ENCODE measurements around the gene TMEM91. TPM values are rescaled to one million over a fixed set of nuclear protein-coding genes. Genes with fewer than 3 reads are reported as not detected.

Gene TMEM91
- total and polyA plus RNA-seq, 9 of the 15 experiments (the other 6 are each of a cell fraction or from before 2014, with no cell fraction given), result 1.2 to 5.2 (median 2.7) TPM

DNA sequence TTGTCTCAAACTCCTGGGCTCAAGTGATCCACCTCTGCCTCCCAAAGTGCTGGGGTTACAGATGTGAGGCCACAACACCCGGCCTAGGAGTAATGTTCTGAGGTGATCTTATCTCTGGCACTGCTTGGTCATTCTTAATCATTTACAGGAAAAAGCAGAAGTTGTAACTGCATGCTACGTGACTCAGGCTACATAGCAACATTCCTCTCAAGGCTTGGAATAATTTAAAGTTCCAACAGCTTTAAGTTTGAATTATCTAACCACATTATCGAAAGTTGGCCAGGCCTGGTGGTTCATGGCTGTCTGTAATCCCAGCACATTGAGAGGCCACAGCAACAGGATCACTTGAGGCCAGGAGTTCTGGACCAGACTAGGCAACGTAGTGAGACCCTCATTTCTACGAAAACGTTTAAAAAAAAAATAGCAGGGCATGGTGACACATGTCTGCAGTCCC lies 8.5 kb upstream of the TMEM91 start (continued):
- TF ChIP-seq MCM2 (IDR thresholded peaks at IDR 0.05; ENCODE audit: low read depth) (no peak), KAT2B (IDR thresholded peaks at IDR 0.05; ENCODE audit: low read depth, low read length) (no peak), ERF (CRISPR knock-in tag; IDR thresholded peaks at IDR 0.05) (no peak), ZNF217 (CRISPR knock-in tag; IDR thresholded peaks at IDR 0.05) (no peak), SAFB (IDR thresholded peaks at IDR 0.05; ENCODE audit: borderline replicate concordance, low read depth, low read length) (no peak), NEUROD1 (IDR thresholded peaks at IDR 0.05; ENCODE audit: borderline replicate concordance, low read depth, low read length, partially characterized antibody) (no peak), ZNF133 (CRISPR knock-in tag; IDR thresholded peaks at IDR 0.05) (no peak), DMBX1 (CRISPR knock-in tag; IDR thresholded peaks at IDR 0.05; ENCODE audit: borderline replicate concordance) (no peak), ETS2 (tag; IDR thresholded peaks at IDR 0.05; ENCODE audit: borderline replicate concordance, poor library complexity, severe bottlenecking) (no peak), YY1 (IDR thresholded peaks at IDR 0.05; ENCODE audit: borderline replicate concordance in 1 of 3, control insufficient read depth in 1 of 3, extremely low read depth in 1 of 3, insufficient read depth in 3 of 3, insufficient read length in 1 of 3, insufficient replicate concordance in 2 of 3, low read depth in 1 of 3, low read length in 2 of 3) (no peak), ZNF140 (CRISPR knock-in tag; IDR thresholded peaks at IDR 0.05) (no peak), KLF6 (CRISPR knock-in tag; IDR thresholded peaks at IDR 0.05; ENCODE audit: borderline replicate concordance) (0 out of 2 replicates have a peak, but pooled peaks have one; percentile 11), CHD4 (IDR thresholded peaks at IDR 0.05; ENCODE audit: insufficient read depth, insufficient replicate concordance, low read depth, low read length, poor library complexity, severe bottlenecking) (no peak), ZNF707 (CRISPR knock-in tag; conservative IDR thresholded peaks at IDR 0.05) (no peak), ZC3H11A (IDR thresholded peaks at IDR 0.05; ENCODE audit: low read depth, low read length) (no peak)
- TF ChIP-seq, protein P1, sequence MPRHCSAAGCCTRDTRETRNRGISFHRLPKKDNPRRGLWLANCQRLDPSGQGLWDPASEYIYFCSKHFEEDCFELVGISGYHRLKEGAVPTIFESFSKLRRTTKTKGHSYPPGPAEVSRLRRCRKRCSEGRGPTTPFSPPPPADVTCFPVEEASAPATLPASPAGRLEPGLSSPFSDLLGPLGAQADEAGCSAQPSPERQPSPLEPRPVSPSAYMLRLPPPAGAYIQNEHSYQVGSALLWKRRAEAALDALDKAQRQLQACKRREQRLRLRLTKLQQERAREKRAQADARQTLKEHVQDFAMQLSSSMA (CRISPR knock-in tag; IDR thresholded peaks at IDR 0.05), result no peak
- TF ChIP-seq, protein P2, sequence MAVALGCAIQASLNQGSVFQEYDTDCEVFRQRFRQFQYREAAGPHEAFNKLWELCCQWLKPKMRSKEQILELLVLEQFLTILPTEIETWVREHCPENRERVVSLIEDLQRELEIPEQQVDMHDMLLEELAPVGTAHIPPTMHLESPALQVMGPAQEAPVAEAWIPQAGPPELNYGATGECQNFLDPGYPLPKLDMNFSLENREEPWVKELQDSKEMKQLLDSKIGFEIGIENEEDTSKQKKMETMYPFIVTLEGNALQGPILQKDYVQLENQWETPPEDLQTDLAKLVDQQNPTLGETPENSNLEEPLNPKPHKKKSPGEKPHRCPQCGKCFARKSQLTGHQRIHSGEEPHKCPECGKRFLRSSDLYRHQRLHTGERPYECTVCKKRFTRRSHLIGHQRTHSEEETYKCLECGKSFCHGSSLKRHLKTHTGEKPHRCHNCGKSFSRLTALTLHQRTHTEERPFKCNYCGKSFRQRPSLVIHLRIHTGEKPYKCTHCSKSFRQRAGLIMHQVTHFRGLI (CRISPR knock-in tag; IDR thresholded peaks at IDR 0.05), result no peak
- TF ChIP-seq, protein P3, sequence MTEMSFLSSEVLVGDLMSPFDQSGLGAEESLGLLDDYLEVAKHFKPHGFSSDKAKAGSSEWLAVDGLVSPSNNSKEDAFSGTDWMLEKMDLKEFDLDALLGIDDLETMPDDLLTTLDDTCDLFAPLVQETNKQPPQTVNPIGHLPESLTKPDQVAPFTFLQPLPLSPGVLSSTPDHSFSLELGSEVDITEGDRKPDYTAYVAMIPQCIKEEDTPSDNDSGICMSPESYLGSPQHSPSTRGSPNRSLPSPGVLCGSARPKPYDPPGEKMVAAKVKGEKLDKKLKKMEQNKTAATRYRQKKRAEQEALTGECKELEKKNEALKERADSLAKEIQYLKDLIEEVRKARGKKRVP (CRISPR knock-in tag; IDR thresholded peaks at IDR 0.05), result no peak
- TF ChIP-seq, protein P4, sequence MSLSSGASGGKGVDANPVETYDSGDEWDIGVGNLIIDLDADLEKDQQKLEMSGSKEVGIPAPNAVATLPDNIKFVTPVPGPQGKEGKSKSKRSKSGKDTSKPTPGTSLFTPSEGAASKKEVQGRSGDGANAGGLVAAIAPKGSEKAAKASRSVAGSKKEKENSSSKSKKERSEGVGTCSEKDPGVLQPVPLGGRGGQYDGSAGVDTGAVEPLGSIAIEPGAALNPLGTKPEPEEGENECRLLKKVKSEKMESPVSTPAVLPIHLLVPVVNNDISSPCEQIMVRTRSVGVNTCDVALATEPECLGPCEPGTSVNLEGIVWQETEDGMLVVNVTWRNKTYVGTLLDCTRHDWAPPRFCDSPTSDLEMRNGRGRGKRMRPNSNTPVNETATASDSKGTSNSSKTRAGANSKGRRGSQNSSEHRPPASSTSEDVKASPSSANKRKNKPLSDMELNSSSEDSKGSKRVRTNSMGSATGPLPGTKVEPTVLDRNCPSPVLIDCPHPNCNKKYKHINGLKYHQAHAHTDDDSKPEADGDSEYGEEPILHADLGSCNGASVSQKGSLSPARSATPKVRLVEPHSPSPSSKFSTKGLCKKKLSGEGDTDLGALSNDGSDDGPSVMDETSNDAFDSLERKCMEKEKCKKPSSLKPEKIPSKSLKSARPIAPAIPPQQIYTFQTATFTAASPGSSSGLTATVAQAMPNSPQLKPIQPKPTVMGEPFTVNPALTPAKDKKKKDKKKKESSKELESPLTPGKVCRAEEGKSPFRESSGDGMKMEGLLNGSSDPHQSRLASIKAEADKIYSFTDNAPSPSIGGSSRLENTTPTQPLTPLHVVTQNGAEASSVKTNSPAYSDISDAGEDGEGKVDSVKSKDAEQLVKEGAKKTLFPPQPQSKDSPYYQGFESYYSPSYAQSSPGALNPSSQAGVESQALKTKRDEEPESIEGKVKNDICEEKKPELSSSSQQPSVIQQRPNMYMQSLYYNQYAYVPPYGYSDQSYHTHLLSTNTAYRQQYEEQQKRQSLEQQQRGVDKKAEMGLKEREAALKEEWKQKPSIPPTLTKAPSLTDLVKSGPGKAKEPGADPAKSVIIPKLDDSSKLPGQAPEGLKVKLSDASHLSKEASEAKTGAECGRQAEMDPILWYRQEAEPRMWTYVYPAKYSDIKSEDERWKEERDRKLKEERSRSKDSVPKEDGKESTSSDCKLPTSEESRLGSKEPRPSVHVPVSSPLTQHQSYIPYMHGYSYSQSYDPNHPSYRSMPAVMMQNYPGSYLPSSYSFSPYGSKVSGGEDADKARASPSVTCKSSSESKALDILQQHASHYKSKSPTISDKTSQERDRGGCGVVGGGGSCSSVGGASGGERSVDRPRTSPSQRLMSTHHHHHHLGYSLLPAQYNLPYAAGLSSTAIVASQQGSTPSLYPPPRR (CRISPR knock-in tag; IDR thresholded peaks at IDR 0.05; ENCODE audit: borderline replicate concordance), result no peak

Measured in K562 (cell line).